Osteocyte (in vitro differentiated cells): Measurements from ENCODE around the gene SH3BP2. TPM values are rescaled to one million over a fixed set of nuclear protein-coding genes. Genes with fewer than 3 reads are reported as not detected.

ENCODE experiments used
- DNase-seq: peaks from one replicate; pipeline ENCODE4 v3.0.0; 2021; ENCODE audit warnings: mixed read lengths; ENCODE audit not compliant: unreplicated experiment; ENCODE audit errors: extremely low spot score
- H3K27ac Mint-ChIP-seq: one replicate; pipeline ENCODE4 v1.8.0; 2021; ENCODE audit warnings: mild to moderate bottlenecking, mixed read lengths; ENCODE audit not compliant: unreplicated experiment
- H3K27me3 Mint-ChIP-seq: one replicate; pipeline ENCODE4 v1.8.0; 2021; ENCODE audit warnings: mixed read lengths; ENCODE audit not compliant: unreplicated experiment
- H3K36me3 Mint-ChIP-seq: one replicate; pipeline ENCODE4 v1.8.0; 2021; ENCODE audit warnings: mixed read lengths; ENCODE audit not compliant: unreplicated experiment
- H3K4me1 Mint-ChIP-seq: one replicate; pipeline ENCODE4 v1.8.0; 2021; ENCODE audit warnings: mixed read lengths; ENCODE audit not compliant: unreplicated experiment
- H3K4me3 Mint-ChIP-seq: one replicate; pipeline ENCODE4 v1.8.0; 2021; ENCODE audit warnings: mild to moderate bottlenecking, moderate library complexity, mixed read lengths; ENCODE audit not compliant: unreplicated experiment
- H3K9me3 Mint-ChIP-seq: one replicate; pipeline ENCODE4 v1.8.0; 2021; ENCODE audit warnings: mixed read lengths; ENCODE audit not compliant: unreplicated experiment
- CTCF ChIP-seq: fragments of 200-600 bp; sonication (generic); IDR thresholded peaks from 2 replicates; pipeline ENCODE4 v1.5.0; 2021; ENCODE audit warnings: antibody characterized with exemption, mild to moderate bottlenecking, moderate library complexity
- total RNA-seq: library from RNA; stranded (reverse); gene quantifications from 2 replicates; pipeline ENCODE4 v1.2.1, GENCODE V29; 2021

The SH3BP2 gene
- total RNA-seq, 1 donor from 2014 or later: 110 TPM

DNA sequence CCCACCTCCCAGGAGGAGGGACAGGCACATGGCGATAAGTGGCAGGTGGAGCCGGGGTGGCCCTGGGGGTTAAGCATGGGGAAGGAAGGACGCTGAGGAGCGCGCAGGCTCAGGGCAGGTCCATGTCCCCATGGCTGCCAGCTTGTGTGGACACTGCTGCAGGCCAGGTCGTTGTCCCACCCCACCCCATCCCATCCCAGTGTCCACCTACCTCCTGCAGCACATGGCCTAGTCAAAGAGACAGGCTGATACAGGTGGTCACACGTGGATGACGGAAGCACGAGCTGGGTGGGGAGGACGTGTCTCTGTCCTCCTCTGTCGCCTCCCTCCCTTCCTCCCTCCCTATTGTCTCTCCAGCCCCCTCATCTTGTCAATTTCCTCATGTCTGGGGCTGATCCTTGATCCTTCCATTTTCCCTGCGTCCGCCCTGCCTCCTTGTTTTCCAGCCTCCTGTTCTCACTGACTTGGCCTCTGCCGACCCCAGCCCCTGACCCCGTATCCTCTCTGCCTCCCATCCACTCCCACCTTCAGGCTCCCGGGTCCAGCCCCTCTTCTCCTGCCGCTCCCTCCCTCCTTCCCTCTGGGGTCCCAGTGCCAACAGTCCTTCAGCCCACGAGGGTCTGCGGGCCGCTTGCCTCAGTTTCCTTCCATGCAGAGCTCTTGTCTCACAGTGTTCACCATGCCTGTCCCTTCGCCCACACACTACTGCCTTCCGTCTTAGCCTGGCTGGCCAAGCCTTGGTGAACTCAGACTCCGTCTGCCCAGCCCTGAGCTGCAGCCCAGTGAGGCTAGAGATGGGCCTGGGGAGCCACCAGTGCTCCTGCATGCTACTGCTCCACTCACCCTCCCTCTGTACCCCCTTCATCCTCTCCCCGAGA is 35.2 kb downstream of the SH3BP2 start:
- no peak for TF ChIP-seq CTCF
- Mint-ChIP-seq H3K36me3 (peaks cover 29% of the 10 kb centered on the region), H3K27me3 (no peaks in the 10 kb centered on the region), H3K9me3 (no peaks in the 10 kb centered on the region), H3K4me3 (no peak overlapping the region), H3K4me1 (peaks cover 7% of the 10 kb centered on the region), H3K27ac (no peak overlapping the region)
- no peak for DNase-seq

DNA sequence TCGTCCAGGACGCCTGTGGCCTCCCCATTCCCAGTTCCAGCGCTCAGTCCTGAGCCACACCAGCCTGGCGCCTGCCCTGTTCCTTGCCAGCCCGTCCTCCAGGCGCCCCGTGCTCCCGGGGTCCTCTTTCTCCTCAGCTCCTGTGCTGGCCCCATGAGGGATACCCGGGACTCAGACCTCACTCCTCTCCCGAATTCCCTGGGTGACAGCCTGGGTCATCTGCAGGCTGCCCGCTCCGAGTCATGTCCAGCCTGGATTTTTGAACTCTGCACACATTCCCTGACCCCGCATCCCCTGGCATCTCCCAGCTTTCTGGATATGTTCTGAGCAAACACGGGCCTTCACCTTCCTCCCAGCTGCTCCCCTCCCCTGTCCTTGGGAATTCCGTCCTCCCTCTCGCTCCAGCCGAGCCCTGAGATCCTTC is 35.9 kb downstream of the SH3BP2 start:
- Mint-ChIP-seq H3K27ac (peak overlapping the region; percentile 57), H3K36me3 (peaks cover 25% of the 10 kb centered on the region)

GRCh38 chr4:2829321-2829932 is 36.5 kb downstream of the SH3BP2 start:
- H3K9me3 Mint-ChIP-seq: no peaks in the 10 kb centered on the region
- peak overlapping the region; percentile 38 for H3K27ac Mint-ChIP-seq
- peaks cover 7% of the 10 kb centered on the region for H3K4me1 Mint-ChIP-seq
- no peak overlapping the region for H3K4me3 Mint-ChIP-seq
- DNase-seq: no peak
- H3K36me3 Mint-ChIP-seq: peaks cover 23% of the 10 kb centered on the region
- TF ChIP-seq CTCF: no peak
- no peaks in the 10 kb centered on the region for H3K27me3 Mint-ChIP-seq

More for the DNA sequence above, 35.9 kb downstream of the SH3BP2 start:
- Mint-ChIP-seq H3K27me3 (no peaks in the 10 kb centered on the region), H3K4me3 (no peak overlapping the region), H3K4me1 (peaks cover 7% of the 10 kb centered on the region), H3K9me3 (no peaks in the 10 kb centered on the region)
- no peak for TF ChIP-seq CTCF
- DNase-seq: no peak

GRCh38 chr4:2829933-2830451 is 37.1 kb downstream of the SH3BP2 start:
- Mint-ChIP-seq H3K27ac (peak overlapping the region; percentile 38), H3K9me3 (no peaks in the 10 kb centered on the region), H3K4me3 (no peak overlapping the region), H3K27me3 (no peaks in the 10 kb centered on the region), H3K4me1 (peaks cover 7% of the 10 kb centered on the region), H3K36me3 (peaks cover 24% of the 10 kb centered on the region)
- no peak for TF ChIP-seq CTCF
- no peak for DNase-seq
